ENCODE measurements around the gene TTLL5. TPM values are rescaled to one million over a fixed set of nuclear protein-coding genes. Genes with fewer than 3 reads are reported as not detected.

TTLL5 gene
- total RNA-seq, result 14.8 and 17.5 TPM in 2 replicates

DNA sequence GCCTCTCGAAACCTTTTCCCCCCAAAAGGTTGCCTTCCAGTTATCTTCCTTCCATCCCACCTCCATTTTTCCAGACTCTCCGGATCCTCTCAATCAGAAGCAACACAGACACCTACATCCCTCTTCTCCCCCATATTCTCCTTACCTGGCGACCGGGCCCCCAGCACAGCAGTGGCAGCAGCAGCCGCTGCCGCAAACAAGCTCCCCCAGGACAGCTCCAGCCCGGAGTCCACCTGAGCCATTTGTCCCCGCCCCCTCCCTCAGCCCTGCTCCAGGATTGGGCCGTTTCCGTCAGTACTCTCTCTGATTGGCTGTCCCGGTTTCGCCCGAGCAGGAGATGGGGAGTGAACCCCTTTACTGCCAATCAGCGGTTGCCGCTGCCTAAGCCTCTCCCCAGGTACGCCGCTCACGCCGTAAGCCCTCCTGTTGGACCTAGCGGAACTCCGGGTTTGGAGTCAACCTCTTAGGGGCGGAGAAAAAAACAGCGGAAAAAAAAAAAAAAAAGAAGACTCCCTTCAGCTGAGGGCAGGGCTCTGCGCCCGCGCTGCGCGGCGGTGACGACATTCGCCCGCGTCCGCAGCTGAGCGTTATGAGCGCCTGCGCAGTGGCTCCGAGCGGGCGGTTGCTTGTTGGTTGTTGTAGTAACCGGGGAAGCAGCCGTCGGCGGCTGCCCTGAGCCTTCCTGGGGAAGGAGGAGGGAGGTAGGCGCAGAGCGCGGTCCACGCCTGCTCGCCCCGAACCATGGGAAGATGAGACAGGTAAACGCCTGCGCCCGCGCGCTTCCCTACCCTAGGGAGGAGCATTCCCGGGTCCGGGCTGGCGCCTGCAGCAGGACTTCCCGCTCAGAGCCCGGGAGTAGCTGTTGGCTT is at the start of gene TTLL5, which contains the start of gene ERG28:
TSS of gene TTLL5 (plus strand) at position 617 of the 869 bp plus-strand sequence. CDS start 1,904 bp downstream, outside the sequence.
TSS of gene ERG28 (minus strand) at position 247 of the 869 bp plus-strand sequence. CDS start 3,374 bp downstream, outside the sequence.

DNA sequence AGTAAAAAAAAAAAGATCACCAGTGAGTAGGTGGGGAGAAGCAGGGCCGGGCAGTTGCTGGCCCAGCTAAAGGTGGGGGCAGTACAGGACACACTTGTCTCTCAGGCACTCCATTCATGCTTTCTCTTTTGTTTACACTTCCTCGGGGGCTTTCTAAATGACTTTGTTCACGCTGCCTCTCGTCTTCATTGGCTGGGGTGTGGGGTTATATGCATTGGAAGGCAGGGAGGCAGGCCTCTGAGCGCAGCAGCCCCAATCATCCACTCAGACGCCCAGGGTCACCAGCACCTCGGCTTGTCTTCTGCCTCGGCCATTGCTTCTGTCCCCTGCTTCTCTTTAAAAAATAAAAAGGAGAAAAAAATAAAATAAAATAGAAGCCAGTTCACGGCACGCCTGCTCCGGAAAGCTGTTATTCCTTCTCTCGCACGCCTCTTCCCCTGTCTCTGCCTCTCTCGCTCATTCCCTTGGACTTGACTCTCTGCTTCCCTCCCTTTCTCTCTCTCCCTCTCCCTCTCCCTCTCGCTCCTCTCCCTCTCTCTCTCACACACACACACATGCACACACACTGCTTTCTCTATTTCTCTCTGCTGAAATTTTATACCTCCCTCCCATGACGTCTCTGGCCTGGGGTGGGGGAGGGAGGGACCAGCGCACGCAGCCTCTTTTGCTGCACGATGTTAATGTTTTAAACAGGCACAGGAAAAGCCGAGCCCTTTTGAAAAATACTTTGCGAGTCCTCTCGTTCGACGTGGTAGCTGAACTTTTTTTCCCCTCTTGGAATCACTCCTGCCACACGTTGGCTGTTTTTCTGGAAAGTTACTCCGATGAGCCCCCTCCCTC is 320.6 kb downstream of the TTLL5 start, which contains the start of gene TGFB3:
TSS of gene TGFB3 (minus strand) at position 570 of the 840 bp plus-strand sequence. CDS start 1,102 bp downstream, outside the sequence.

DNA sequence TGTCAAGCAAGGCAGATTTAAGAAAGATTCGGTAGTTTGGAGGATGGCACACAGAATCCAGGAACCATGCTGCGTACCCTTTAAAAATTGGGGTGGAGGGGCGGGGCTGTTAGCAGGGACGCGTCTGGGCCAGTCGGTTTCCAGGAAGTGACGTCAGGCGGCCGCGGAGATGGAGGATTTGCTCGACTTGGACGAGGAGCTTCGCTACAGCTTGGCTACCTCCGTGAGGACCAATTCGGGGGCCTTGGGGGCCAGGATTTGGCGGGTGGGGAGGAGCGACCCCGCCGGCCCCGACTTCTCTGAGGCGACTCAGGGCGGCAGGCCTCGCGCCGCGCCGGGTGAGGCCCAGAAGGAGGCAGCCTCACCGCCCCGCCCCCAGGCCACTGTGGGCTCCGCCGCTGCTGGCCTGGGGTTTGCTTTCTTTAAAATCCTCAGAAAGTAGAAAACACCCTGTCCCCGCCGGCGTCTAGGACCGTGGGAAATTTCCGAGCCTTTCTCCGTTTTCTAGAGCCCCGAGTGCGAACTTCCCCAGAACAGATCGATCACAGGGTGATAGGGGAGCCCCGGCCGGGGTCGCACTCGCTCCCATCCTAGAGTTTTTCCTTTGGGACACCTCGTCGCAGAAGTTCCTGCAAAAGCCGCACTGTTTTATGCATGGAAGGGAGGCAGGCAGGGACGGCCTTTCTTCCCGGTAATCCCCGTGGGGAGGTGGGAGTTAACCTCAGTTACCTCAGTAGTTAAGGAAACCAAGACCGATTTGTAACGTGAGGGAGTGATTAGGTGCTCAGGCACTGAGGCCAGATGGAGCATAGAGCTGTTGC is 324.8 kb downstream of the TTLL5 start, which contains the start of gene IFT43:
TSS of gene IFT43 (plus strand) at position 146 of the 821 bp plus-strand sequence. CDS start at position 170, 24 bp downstream.

Other genes with a start within 250 kb of the TTLL5 start
- 76.2 and 85.6 TPM in 2 replicates for gene JDP2, start 233.2 kb upstream of the TTLL5 start, total RNA-seq
- gene BATF, start 138.8 kb upstream of the TTLL5 start, total RNA-seq, result not detected in 2 replicates
- 0.71 and 0.92 TPM in 2 replicates for gene FLVCR2, start 82.6 kb upstream of the TTLL5 start, total RNA-seq
- 7.4 and 8.0 TPM in 2 replicates for gene ERG28, start 370 bp upstream of the TTLL5 start, total RNA-seq

Measured in smooth muscle cell of bladder (primary cell).